LoVo (cell line): ENCODE results near the gene TRDN.
"Not testable (repeated sequence)": the region's sequence is repeated elsewhere in the genome, so short reads cannot be mapped to it uniquely, and the experiment has no call there.

ENCODE experiments used
- DNase-seq: peaks from one replicate; pipeline ENCODE4 v3.0.0-alpha.2; 2016; ENCODE audit warnings: low spot score

The TRDN gene

DNA sequence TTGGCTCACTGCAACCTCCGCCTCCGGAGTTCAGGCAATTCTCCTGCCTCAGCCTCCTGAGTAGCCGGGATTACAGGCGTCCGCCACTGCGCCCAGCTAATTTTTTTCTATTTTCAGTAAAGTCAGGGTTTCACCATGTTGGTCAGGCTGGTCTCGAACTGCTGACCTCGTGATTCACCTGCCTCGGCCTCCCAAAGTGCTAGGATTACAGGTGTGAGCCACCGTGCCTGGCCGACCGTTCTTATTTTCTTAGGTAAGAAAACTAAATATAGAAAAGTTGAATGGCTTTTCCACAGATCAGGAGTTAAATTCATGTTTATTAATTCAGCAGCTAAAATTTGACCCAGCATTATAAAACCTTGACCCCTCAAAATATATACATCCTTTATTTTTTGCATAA, 238.7 kb downstream of the TRDN start:
- no peak for DNase-seq

DNA sequence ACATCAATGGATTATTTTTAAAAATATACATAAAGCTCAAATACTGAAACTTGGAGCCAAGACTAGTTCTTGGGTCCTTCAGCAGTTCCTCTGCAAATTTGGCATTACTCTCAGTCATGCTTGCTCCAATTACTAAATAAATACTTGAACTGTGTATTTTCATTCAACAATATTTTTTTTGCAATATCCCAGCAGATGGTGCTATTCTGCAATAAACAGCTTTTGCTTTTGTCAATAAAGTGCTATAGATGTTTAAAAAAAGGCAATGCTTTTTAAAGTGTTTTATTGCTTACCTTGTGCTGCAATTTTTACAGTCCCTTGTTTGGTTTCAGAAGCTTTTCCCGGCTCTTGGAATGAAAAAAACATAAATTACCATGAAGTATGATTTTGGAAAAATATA, 243.4 kb downstream of the TRDN start:
- DNase-seq = no peak

DNA sequence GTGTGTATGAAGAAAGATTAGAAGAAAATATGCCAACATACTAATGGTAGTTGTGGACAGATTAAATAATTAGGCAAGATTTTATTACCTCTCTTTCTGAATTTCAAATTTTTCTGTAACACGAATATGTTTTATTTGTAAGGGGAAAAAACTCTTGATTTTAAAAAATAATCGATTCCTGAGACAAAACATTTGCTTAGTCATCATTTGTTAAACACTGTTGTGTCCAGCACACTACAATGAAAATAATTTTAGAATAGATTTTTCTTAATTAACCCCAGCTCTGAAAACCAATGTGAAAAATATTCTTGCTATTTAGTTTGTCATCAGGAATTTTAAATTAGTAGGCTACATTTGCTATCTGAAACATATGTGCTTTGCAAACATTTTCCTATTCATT, 253.0 kb downstream of the TRDN start:
- no peak for DNase-seq

DNA sequence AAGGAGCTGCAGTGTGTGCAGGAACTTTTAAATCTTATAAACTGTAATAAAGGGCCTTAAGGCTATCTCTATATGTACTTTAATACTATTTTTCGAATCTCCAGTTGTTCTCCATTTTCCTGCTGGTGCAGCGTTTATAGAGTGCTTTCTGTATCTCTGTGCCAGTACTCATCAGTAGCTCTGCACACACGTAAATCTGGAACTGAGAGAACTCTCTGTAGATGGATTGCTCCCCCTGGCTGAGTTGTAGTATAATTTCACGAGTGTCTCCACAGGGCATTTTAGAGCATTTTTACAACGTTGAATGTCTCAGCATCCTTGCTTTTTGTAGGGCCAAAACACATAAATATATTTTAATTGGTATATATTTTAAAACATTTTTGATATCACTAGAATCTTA, 256.5 kb downstream of the TRDN start:
- DNase-seq = peak; percentile 5

DNA sequence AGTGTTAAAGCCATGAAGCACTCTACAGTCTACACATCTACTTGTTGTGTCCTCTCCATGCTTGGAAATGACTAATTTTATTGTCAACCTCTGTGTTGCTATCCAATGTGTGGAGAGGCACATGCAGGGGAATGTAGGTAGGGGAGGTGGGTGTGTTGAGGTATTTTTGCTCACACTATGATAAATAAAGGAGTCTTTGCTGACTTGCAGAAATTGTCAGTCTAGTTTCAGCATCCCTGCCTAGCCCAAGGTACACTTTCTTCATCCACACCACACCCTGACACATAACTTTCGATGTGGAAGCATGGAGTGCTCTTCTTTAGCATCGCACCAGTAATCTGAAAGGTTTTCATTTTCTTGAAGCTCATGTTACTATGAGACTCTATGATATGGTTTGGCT, 264.0 kb downstream of the TRDN start:
- no peak for DNase-seq

DNA sequence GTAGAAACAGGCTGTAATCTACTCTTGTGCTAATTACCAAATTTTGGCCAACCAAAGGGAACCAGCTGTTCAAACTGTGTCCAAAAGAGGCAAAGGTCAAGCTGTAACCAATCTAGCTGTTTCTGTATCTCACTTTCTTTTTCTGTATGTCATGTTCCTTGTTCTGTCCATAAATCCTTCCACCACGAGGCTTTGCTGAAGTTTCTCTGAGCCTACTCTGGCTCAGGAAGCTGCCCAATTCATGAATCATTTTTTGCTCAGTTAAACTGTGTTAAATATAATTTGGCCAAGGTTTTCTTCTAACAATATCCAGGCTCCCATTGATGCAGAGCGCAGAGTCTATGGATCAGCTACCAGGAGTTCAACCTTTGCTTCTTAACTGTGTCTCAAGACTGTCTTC, 272.8 kb downstream of the TRDN start:
- DNase-seq = no peak

DNA sequence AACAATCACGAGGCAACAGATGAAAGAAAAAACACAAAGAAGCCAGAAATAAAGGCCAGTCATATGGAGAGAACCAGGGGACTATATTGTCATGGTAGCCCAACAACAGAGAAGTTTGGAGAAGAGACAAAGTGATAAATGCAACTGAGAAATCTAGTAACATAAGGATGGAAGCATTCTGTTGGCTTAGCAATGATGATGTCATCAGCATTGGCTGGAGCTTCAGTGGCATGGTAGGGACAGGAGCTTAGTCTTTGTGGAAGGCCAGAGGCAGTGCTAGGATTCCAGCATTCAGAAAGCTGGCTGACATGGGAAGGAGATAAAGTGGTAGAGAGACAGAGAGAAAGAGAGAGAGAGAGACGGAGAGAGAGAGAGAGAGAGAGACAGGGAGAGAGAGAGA, 276.4 kb downstream of the TRDN start:
- no peak for DNase-seq

DNA sequence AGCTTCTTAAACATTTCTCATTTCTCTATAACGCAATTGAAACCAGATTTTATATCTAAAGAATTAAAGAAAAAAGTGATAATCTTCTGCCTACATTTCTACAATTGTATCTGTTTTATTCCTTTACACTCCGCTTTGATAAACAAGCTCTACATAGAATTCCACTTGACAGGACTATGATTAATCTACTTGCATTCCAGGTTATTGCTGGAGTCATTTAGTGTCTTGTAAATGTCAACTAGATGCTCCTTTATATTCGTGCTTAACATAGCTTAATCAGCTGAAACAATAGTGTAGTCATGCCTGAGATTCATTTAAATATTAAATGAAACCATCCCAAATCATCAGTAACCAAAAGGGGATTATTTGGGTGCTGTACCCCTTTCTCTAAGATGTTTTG, 284.0 kb downstream of the TRDN start:
- no peak for DNase-seq

DNA sequence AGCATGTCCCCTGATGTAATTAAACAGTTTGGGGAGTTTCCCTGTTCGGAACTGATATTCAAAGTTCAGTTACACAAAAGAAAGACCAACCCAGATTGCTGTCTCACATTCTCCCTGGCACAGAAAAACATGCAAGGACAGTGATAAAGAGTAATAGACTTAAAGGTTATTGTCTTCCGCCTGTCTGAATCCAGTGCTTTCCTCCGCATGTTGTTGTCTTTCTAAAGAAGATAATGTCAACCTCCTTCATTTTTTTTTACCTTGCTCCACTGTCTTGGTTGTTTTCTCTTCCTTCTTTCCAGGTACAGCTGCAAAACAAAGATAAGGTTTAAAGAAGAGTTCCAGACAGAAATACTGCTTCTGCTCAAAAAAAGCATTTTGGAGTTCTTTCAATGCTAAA, 284.5 kb downstream of the TRDN start:
- DNase-seq = no peak

DNA sequence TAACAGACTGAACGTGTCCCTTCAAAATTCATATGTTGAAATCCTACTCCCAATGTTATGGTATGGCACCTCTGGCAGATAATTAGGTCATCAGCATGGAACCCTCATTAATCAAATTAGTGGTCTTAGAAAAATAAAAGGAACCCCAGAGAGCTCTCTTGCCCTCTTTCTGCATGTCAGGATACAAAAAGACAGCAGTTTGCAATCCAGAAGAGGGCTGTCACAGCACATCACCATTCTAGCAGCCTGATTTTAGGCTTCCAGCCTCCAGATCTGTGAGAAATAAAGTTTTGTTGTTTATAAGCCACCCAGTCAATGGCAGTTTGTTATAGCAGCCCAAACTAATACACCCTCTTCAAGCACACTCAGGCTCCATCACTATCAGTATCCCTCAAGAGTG, 292.9 kb downstream of the TRDN start:
- no peak for DNase-seq

DNA sequence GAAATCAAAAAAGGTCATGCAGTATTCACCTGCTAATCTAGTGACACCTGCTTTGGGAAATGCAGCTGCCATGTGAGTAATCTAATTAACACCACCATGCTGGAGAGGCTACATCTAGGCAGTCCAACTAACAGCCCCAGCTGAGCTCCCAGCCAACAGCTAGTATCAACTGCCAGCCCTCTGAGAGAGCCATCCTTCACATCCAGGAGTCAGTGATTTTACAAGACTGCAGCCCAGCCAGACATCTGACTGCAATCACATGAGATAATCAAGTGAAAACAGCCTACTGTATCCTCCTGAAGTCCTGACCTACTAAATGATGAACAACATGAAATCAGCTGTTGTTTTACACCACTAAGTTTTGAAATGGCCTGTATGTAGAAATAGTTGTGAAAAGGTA, 298.4 kb downstream of the TRDN start:
- DNase-seq = no peak

DNA sequence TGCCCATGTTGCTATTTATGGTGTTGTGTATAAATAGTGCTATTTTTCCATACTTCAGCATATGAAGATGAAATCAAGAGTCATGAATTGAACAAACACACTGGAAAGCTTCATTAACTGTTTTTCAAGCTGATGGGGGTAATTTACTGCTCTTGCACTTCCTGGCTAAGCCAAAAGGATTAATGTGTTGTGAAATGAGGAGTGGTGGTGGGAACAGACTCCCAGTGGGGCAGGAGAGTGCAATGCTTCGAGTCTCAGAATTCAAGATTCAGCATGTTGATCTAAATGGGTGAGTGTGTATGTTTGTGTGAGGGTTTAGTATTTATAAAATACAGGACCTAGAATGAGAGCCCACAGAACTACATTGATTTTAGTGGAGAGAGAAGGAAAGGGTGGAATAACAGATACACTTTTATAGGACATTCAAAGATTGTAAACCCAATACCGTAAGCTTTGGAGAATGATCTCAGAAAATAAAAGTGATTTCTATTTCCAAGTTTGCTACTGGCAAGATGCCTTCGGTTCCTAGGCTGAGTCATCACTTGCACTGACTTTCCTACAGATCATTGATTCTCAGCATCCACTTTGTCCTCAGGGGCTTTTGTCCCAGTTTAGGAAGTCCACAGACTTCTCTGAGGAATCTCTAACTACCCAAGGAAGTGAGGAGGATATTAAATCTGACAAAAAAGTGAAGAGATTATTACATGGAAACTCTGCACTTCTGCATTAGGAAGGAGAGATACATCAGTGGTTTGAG, 303.6 kb downstream of the TRDN start:
- DNase-seq = no peak

DNA sequence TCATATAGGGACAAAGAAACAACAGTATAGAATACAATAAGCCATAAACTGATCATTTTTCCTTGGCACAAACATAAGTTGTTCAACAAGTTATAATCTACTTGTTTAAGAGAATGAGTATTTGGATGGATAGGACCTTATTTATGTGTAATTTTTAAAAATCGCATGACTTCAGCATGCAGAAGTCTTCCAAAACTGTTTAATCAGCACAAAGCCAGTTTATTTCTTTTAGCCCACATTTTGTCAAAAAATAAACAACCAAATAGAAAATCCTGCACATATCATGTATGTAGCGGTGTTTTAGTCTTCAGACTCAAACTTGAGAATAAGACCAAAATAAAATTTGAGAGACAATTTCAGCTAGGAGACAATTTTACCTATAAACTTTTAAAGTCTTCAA, 304.7 kb downstream of the TRDN start:
- no peak for DNase-seq

DNA sequence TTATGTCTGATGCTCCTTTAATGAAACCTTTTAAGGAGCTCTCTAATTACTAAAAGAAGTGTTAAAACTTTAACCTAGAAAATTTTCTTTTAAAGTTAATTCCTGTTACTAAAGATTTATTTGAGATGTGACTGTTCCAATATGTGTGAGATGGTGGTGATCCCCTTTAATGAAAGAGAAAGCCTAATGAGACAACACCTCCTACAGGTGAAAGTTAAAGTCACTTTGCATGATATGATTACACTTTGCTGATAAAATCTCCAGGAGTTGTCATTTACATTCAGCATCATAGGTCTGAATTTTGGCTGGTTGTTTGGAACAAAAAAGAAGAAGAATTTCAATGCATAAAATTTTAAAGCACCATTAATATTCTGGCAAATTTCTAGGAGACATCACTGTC, 307.4 kb downstream of the TRDN start:
- no peak for DNase-seq

DNA sequence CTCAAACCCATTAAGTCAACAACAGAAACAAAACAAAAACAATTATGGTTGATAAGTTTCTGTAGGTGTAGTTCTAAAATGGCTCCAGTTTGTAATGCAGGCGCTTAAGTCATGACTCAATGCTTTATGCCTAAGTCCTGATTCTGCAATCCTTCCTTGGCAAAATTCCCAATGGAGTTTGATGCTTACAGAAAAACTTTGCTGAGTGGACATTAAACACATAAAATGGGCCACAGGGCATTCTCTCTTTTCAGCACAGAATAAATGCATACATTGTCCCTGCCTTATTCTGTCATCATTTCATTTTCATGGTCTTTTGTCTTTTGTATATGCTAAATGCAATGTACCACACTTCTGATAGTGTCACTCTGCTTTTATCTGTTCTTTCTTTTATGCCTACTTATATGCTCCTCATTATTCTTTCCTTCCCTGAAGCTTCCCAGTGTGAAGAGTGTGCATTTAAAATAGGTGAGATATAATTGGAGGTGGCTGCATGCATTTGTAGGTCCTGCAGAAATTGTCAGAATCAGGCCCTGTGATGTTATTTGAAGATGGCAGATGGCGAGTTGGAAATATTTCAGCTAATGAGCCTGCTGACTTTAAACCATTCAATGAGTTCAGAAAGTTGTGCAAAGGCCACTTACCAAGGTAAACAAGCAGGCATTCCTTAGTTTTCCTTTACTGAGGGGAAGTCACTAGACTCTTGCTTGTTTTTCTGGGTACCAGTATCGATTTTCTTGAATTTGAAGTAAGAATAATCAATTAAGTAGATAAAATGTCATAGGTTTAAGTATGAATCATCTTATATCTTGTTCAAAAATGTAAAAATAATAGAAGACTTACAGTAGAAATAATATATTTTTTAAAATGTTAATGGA, 313.1 kb downstream of the TRDN start:
- no peak for DNase-seq

DNA sequence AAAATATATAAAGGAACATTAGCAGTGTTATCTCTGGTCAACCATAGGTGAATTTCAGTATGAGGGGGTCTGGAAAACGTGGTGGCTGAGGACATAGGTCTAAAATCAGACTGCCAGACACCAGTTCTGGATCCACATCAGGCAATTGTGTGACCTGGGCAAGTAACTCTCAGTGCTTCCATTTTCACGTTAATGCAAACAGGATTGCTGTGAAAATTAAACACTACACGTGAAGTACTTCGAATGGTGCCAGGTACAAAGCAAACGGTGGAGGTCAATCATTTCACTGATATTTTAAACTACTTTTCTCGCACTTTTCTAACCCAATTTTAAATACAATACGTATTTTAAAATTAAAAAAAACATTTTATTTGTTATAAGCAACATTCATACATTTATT, 315.7 kb downstream of the TRDN start:
- no peak for DNase-seq

DNA sequence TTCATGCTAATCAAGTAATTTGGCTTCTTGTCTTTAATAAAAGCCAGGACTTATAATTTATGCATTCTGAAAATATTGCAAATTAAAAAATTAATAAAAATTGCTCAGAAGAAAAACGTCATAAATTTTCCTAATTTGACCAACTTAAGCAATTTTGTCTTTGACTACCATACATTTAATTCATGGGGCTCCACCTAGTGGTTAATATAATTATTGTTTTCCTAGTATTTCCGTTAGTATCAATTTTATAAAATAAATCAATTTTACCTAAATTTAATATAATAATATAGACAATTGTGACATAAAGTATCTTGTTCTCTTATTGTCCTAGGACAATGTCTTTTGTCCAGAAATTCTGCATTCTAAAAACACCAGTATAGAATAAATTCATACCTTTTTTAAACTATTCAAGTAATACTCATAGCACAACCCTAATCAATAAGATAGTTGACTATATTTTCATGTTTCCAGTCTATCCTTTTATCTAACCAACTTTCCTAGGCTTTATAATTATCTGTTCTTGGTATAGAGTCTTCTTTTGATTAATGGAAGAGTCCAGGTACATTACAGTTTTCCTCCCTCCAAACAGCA, 319.9 kb downstream of the TRDN start:
- peak; percentile 7 for DNase-seq

DNA sequence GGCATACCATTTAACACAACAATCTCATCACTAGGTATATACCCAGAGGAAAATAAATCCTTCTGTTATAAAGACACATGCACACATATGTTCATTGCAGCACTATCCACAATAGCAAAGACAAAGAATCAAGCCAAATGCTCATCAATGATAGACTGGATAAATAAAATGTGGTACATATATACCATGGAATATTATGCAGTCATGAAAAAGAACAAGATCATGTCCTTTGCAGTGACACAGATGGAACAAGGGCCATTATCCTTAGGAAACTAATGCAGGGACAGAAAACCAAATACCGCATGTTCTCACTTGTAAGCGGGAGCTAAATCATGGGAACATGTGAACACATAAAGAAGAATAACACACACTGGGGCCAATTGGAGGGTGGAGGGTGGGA, 322.3 kb downstream of the TRDN start:
- DNase-seq = not testable (repeated sequence)

DNA sequence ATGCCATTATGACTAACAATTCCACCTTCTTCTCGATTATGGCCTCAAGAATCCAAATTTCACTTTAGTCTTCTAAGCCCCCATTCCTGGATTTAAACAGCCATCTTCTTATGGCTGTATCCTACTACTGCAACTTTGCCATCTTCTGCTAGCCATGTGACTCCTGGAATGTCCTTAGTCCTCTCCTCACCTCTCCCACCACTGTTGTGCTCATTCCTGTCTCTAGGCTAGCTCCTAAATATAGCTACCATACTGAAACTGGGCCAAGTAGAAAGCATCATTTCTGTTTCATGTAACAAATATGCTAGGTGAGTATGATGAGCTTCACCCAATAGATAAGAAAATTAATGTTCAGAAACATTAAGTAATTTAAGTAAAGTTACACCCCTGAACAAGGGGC, 327.6 kb downstream of the TRDN start:
- no peak for DNase-seq

DNA sequence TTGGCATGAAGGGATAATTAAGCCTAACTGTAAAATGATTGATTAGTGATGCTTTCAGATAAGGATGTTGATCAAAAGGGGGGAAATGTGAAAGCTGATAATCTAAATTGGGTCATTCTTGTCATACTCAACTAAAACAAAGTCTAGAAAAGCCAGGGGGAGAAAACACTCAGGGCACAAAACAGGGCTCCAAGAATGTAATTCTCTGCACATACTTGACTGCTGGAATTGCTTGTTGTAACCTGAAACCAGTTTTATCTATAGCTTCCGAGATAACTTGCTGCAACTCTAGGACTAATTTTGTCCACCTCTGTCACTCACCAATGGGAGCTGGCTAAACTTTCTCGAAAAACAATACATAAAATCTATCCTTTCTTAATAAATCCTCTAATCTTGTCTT, 330.4 kb downstream of the TRDN start:
- no peak for DNase-seq

DNA sequence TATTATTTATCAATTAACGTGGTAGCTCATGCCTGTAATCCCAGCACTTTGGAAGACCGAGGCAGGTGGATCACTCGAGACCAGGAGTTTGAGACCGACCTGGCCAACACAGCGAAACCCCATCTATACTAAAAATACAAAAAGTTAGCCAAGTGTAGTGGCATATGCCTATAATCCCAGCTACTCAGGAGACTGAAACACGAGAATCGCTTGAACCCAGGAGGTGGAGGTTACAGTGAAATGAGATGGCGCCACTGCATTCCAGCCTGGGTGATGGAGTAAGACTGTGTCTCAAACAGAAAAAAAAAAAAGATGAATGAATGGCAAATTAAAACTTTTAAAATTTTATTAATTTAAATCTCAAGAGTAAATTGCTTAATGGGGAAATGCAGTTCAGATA, 341.1 kb downstream of the TRDN start:
- DNase-seq = no peak

DNA sequence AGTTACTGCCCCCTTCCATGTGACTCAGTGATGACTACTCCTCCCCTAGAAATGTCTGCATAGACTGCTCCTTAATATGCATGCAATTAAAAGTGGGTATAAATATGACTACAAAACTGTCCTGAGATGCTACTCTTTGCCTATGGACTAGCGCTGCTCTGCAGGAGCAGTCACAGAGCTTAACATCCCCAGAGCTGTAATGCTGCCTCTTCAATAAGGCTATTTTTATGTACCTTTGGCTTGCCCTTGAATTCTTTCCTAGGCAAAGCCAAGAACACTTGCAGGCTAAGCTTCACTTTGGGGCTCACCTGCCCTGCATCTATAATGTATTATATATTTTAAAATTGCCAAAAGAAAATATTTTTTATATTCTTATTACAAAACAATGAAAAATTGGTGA, 341.6 kb downstream of the TRDN start:
- DNase-seq = no peak

DNA sequence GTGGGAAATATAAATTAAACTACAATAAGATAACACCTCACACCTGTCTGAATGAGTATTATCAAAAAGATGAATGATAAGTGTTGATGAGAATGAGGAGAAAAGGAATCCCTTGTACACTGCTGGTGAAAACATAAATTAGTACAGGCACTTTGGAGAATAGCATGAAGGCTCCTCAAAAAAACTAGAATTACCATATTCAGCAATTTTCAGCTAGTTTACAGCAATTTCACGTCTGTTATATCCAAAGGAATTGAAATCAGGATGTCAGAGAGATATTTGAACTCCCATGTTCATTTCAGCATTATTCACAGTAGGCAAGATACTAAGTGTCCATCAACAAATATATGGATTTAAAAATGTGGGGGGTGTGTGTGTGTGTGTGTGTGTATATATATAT, 348.1 kb downstream of the TRDN start:
- no peak for DNase-seq
